GM12878 (cell line): ENCODE data around the gene TIPARP. TPM values are rescaled to one million over a fixed set of nuclear protein-coding genes. Genes with fewer than 3 reads are reported as not detected.

Experiments used
- ATAC-seq: fragments of 200-7000 bp; cut with Tn5 transposase; 3 replicates; pipeline ENCODE4 v1.9.1; 2020; ENCODE audit warnings: mild to moderate bottlenecking, moderate library complexity
- BruUV-seq: library from RNA; stranded (reverse); fragments of 400-500 nt; replicated peaks from 2 replicates; lab custom pipeline; 2021; lab: Mats Ljungman, UMichigan
- CTCF ChIA-PET: fragments of 300-600 bp; sonication (Branson Sonifier 250); formaldehyde crosslinking; extraction: SDS; loops from one replicate; lab custom pipeline; 2021; ENCODE audit warnings: inconsistent platforms; lab: Yijun Ruan, JAX
- POLR2A ChIA-PET: fragments of 350-600 bp; formaldehyde crosslinking; extraction: SDS; loops from one replicate; lab custom pipeline; 2021; ENCODE audit warnings: inconsistent platforms; lab: Charles Lee
- RAD21 ChIA-PET: fragments of 300-600 bp; sonication (Branson Sonifier 250); formaldehyde crosslinking; loops from one replicate; lab custom pipeline; 2023; ENCODE audit warnings: antibody characterized with exemption; ENCODE audit not compliant: unreplicated experiment; lab: Charles Lee
- SMC1A ChIA-PET: fragments of 300-600 bp; sonication (Branson Sonifier 250); formaldehyde crosslinking; loops from one replicate; lab custom pipeline; 2023; ENCODE audit not compliant: unreplicated experiment, uncharacterized antibody; lab: Charles Lee
- DNase-seq: peaks from one replicate; pipeline ENCODE4 v3.0.0-alpha.2; 2011; ENCODE audit warnings: low read depth, low spot score
- FAIRE-seq: peaks from 3 replicates; lab custom pipeline; 2011; peaks lifted over from hg19 to GRCh38; lab: Jason Lieb, UNC
- H2AFZ ChIP-seq: 2 replicates; pipeline ENCODE4 v1.6.0; 2011; ENCODE audit warnings: low read depth, low read length, control low read depth; ENCODE audit not compliant: control insufficient read depth
- H3K27ac ChIP-seq: 2 replicates; pipeline ENCODE4 v1.5.1; 2011; ENCODE audit warnings: control low read depth; ENCODE audit not compliant: control insufficient read depth, insufficient read depth
- H3K27me3 ChIP-seq, 2 experiments: replicated peaks in 1 of 2; 2 replicates each; pipeline versions ENCODE4 v1.6.0 to v1.6.1; 2011; ENCODE audit warnings: low read length in 1 of 2; ENCODE audit not compliant: control insufficient read depth in 2 of 2, insufficient read depth in 2 of 2
- H3K36me3 ChIP-seq, 2 experiments: 2 replicates each; pipeline ENCODE4 v1.5.1; 2011; ENCODE audit warnings: low read length in 1 of 2; ENCODE audit not compliant: control insufficient read depth in 2 of 2, insufficient read depth in 2 of 2
- H3K4me1 ChIP-seq: 2 replicates; pipeline ENCODE4 v1.6.1; 2011; ENCODE audit warnings: mild to moderate bottlenecking, low read length, moderate library complexity, mixed read lengths; ENCODE audit not compliant: control insufficient read depth, insufficient read depth
- H3K4me2 ChIP-seq: 2 replicates; pipeline ENCODE4 v1.6.0; 2011; ENCODE audit warnings: control low read depth; ENCODE audit not compliant: control insufficient read depth, insufficient read depth
- H3K4me3 ChIP-seq: fragments of 200-600 bp; sonication (generic); 2 replicates; pipeline ENCODE4 v1.5.1; 2016
- H3K79me2 ChIP-seq: 2 replicates; pipeline ENCODE4 v1.6.0; 2011; ENCODE audit warnings: low read length; ENCODE audit not compliant: control insufficient read depth, insufficient read depth
- H3K9ac ChIP-seq: 2 replicates; pipeline ENCODE4 v1.8.0; 2011; ENCODE audit warnings: low read length, control low read depth, mixed read lengths; ENCODE audit not compliant: control insufficient read depth, insufficient read depth
- H3K9me3 ChIP-seq: replicated peaks from 3 replicates; pipeline ENCODE4 v1.5.1; 2011; ENCODE audit warnings: mild to moderate bottlenecking, low read length; ENCODE audit not compliant: control insufficient read depth, insufficient read depth
- H4K20me1 ChIP-seq: 2 replicates; pipeline ENCODE4 v1.6.0; 2011; ENCODE audit not compliant: control insufficient read depth, insufficient read depth
- BMI1 ChIP-seq: fragments of 450-650 bp; IDR thresholded peaks from 2 replicates; pipeline ENCODE4 v1.6.1; 2016; ENCODE audit warnings: mild to moderate bottlenecking, moderate library complexity, borderline replicate concordance
- BRCA1 ChIP-seq: IDR thresholded peaks from 2 replicates; pipeline ENCODE4 v1.6.1; 2011; ENCODE audit warnings: low read depth, low read length, improper control_type of control experiment
- FOS ChIP-seq: IDR thresholded peaks from 3 replicates; pipeline ENCODE4 v1.6.1; 2011; ENCODE audit warnings: borderline replicate concordance; ENCODE audit not compliant: insufficient read length; ENCODE audit errors: extremely low read depth
- GATAD2B ChIP-seq: fragments of 450-650 bp; conservative IDR thresholded peaks from 2 replicates; pipeline ENCODE4 v1.6.1; 2017; ENCODE audit warnings: low read depth, mild to moderate bottlenecking, moderate library complexity
- HDAC2 ChIP-seq: fragments of 200-600 bp; sonication (generic); IDR thresholded peaks from 2 replicates; pipeline ENCODE4 v1.6.1; 2017
- JUND ChIP-seq: IDR thresholded peaks from 2 replicates; pipeline ENCODE4 v1.6.1; 2012; ENCODE audit warnings: low read depth, mild to moderate bottlenecking, low read length, improper control_type of control experiment, moderate library complexity
- NFXL1 ChIP-seq: fragments of 450-650 bp; IDR thresholded peaks from 2 replicates; pipeline ENCODE4 v1.6.1; 2017; ENCODE audit warnings: antibody characterized with exemption, mild to moderate bottlenecking, borderline replicate concordance
- NFYB ChIP-seq: IDR thresholded peaks from 2 replicates; pipeline ENCODE4 v1.6.1; 2011; ENCODE audit warnings: low read depth, mild to moderate bottlenecking, low read length, improper control_type of control experiment, moderate library complexity; ENCODE audit not compliant: insufficient read depth
- NR2C1 ChIP-seq: fragments of 450-650 bp; IDR thresholded peaks from 2 replicates; pipeline ENCODE4 v1.6.1; 2017; ENCODE audit warnings: antibody characterized with exemption, mild to moderate bottlenecking, moderate library complexity
- POLR2A ChIP-seq: IDR thresholded peaks from 2 replicates; pipeline ENCODE4 v1.6.1; 2011; ENCODE audit warnings: low read depth, mild to moderate bottlenecking, low read length
- SMAD1 ChIP-seq: fragments of 450-650 bp; IDR thresholded peaks from 2 replicates; pipeline ENCODE4 v1.6.1; 2018; ENCODE audit warnings: mild to moderate bottlenecking, low read depth; ENCODE audit not compliant: partially characterized antibody
- SP1 ChIP-seq: IDR thresholded peaks from one replicate; pipeline ENCODE4 v1.6.1; 2011; ENCODE audit warnings: low read depth, low read length
- USF1 ChIP-seq: IDR thresholded peaks from 2 replicates; pipeline ENCODE4 v1.6.1; 2011; ENCODE audit warnings: borderline replicate concordance, low read depth, mild to moderate bottlenecking, moderate library complexity, mixed read lengths, low read length; ENCODE audit not compliant: insufficient read depth; ENCODE audit errors: extremely low read length
- YBX1 ChIP-seq: fragments of 450-650 bp; IDR thresholded peaks from 2 replicates; pipeline ENCODE4 v1.6.1; 2016; ENCODE audit warnings: antibody characterized with exemption
- ZNF217 ChIP-seq: fragments of 450-650 bp; IDR thresholded peaks from 2 replicates; pipeline ENCODE4 v1.6.1; 2017; ENCODE audit warnings: antibody characterized with exemption, mild to moderate bottlenecking
- ZNF622 ChIP-seq: fragments of 450-650 bp; IDR thresholded peaks from 2 replicates; pipeline ENCODE4 v1.6.1; 2017; ENCODE audit warnings: mild to moderate bottlenecking, inconsistent platforms
- in situ Hi-C: fragments of 300-500 bp; cut with MboI; formaldehyde crosslinking; loops from 9 replicates; pipeline ENCODE4 v1.14.3; 2018; ENCODE audit warnings: mixed read lengths
- intact Hi-C: fragments of 100-400 bp; cut with micrococcal nuclease; formaldehyde crosslinking; loops from one replicate; pipeline ENCODE4 v1.14.2; 2022; ENCODE audit not compliant: unreplicated experiment
- polyA plus RNA-seq, 11 experiments: library from polyadenylated mRNA; depleted of rRNA in 4 of 11; unstranded in 6 of 11; stranded (reverse) in 5 of 11; fragments of >200 nt; fragmentation: Nextera tagmentation in 4 of 11; fragmentation: Illumina TruSeq in 1 of 11; extraction: Ambion mirVana in 4 of 11; extraction: Trizol in 1 of 11; gene quantifications; 1 replicate in 1 of 11; 2 replicates in 10 of 11; pipeline versions ENCODE4 v1.2.1 to v1.2.3, GENCODE V29; 2011 to 2016; ENCODE audit warnings: inconsistent platforms in 2 of 11, missing spikeins in 2 of 11, low read depth in 1 of 11
- total RNA-seq, 4 experiments: library from RNA; depleted of rRNA in 3 of 4; stranded (reverse); fragments of >200 nt in 3 of 4; fragmentation: Illumina TruSeq in 1 of 4; extraction: Trizol in 1 of 4; gene quantifications; 2 replicates each; pipeline versions ENCODE4 v1.2.1 to v1.2.3, GENCODE V29; 2013 to 2021
- TF ChIP-seq, protein P1 (sequence below): IDR thresholded peaks from 2 replicates; pipeline ENCODE4 v1.6.1; 2012; ENCODE audit warnings: mild to moderate bottlenecking, low read depth, low read length
- TF ChIP-seq, protein P2 (sequence below): fragments of 450-650 bp; IDR thresholded peaks from 2 replicates; pipeline ENCODE4 v1.6.1; 2017; ENCODE audit warnings: mild to moderate bottlenecking, moderate library complexity

The TIPARP gene
- total and polyA plus RNA-seq, 10 of the 15 experiments (the other 5 are each of a cell fraction or from before 2014, with no cell fraction given) = 3.2 to 21.5 (median 12.0) TPM

DNA sequence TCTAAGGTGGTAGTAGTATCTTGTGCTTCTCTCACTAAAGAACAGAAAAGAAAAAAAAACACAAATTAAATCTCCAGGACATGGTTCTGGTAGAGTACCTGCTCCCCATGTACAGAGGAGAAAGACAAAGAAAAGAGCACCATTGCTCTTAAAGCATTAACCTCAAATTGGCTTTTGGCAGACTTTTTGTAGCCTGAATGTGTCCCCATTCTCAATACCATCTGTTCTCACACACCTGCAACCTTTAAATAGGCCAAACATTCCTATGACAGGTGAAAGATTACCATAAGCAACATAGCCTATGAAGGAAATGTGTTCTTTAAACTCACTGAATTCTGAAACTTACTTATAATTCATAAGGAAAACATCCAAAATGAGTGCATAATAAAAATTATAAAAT, 68.0 kb downstream of the TIPARP start:
- ChIA-PET RAD21 (no interaction called here), CTCF (interaction anchor here (0.8 to 1.2 kb wide), 2 partner anchors 8 to 234 kb away, joined by 3 read pairs; no protein-coding TSS in a partner anchor), POLR2A (no interaction called here), SMC1A (no interaction called here)
- Histone ChIP-seq H3K4me2 (no peak overlapping the region), H3K79me2 (no peaks in the 10 kb centered on the region), H3K9ac (no peak overlapping the region), H3K4me3 (no peak overlapping the region), H3K27me3 (no peaks in the 10 kb centered on the region), H3K27ac (no peak overlapping the region), H3K9me3 (peaks cover 3% of the 10 kb centered on the region; the same call in 1 of the 3 replicates), H3K4me1 (no peaks in the 10 kb centered on the region), H4K20me1 (no peaks in the 10 kb centered on the region), H2AFZ (no peak overlapping the region), H3K36me3 (no peaks in the 10 kb centered on the region)
- ATAC-seq (no peak), DNase-seq (no peak), FAIRE-seq (no peak)
- no TSS peak for BruUV-seq
- intact Hi-C loops (no loop called here), in situ Hi-C loops (no loop called here)
- TF ChIP-seq JUND (no peak), USF1 (no peak), SMAD1 (no peak), GATAD2B (no peak), NFYB (no peak), BMI1 (no peak), YBX1 (no peak), ZNF622 (no peak), ZNF217 (no peak), BRCA1 (no peak), SP1 (no peak), NR2C1 (no peak), HDAC2 (no peak), FOS (no peak), NFXL1 (no peak), POLR2A (no peak)
- TF ChIP-seq, protein P1, sequence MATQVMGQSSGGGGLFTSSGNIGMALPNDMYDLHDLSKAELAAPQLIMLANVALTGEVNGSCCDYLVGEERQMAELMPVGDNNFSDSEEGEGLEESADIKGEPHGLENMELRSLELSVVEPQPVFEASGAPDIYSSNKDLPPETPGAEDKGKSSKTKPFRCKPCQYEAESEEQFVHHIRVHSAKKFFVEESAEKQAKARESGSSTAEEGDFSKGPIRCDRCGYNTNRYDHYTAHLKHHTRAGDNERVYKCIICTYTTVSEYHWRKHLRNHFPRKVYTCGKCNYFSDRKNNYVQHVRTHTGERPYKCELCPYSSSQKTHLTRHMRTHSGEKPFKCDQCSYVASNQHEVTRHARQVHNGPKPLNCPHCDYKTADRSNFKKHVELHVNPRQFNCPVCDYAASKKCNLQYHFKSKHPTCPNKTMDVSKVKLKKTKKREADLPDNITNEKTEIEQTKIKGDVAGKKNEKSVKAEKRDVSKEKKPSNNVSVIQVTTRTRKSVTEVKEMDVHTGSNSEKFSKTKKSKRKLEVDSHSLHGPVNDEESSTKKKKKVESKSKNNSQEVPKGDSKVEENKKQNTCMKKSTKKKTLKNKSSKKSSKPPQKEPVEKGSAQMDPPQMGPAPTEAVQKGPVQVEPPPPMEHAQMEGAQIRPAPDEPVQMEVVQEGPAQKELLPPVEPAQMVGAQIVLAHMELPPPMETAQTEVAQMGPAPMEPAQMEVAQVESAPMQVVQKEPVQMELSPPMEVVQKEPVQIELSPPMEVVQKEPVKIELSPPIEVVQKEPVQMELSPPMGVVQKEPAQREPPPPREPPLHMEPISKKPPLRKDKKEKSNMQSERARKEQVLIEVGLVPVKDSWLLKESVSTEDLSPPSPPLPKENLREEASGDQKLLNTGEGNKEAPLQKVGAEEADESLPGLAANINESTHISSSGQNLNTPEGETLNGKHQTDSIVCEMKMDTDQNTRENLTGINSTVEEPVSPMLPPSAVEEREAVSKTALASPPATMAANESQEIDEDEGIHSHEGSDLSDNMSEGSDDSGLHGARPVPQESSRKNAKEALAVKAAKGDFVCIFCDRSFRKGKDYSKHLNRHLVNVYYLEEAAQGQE = no peak
- TF ChIP-seq, protein P2, sequence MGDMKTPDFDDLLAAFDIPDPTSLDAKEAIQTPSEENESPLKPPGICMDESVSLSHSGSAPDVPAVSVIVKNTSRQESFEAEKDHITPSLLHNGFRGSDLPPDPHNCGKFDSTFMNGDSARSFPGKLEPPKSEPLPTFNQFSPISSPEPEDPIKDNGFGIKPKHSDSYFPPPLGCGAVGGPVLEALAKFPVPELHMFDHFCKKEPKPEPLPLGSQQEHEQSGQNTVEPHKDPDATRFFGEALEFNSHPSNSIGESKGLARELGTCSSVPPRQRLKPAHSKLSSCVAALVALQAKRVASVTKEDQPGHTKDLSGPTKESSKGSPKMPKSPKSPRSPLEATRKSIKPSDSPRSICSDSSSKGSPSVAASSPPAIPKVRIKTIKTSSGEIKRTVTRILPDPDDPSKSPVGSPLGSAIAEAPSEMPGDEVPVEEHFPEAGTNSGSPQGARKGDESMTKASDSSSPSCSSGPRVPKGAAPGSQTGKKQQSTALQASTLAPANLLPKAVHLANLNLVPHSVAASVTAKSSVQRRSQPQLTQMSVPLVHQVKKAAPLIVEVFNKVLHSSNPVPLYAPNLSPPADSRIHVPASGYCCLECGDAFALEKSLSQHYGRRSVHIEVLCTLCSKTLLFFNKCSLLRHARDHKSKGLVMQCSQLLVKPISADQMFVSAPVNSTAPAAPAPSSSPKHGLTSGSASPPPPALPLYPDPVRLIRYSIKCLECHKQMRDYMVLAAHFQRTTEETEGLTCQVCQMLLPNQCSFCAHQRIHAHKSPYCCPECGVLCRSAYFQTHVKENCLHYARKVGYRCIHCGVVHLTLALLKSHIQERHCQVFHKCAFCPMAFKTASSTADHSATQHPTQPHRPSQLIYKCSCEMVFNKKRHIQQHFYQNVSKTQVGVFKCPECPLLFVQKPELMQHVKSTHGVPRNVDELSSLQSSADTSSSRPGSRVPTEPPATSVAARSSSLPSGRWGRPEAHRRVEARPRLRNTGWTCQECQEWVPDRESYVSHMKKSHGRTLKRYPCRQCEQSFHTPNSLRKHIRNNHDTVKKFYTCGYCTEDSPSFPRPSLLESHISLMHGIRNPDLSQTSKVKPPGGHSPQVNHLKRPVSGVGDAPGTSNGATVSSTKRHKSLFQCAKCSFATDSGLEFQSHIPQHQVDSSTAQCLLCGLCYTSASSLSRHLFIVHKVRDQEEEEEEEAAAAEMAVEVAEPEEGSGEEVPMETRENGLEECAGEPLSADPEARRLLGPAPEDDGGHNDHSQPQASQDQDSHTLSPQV = no peak
